Measurements from ENCODE around the gene WDR33. TPM values are rescaled to one million over a fixed set of nuclear protein-coding genes. Genes with fewer than 3 reads are reported as not detected.

WDR33 gene
- total RNA-seq, 2 experiments from 2014 or later = 64.3 to 68.3 TPM

GRCh38 chr2:127661949-127662510, 148.9 kb downstream of the WDR33 start:
- no peak for DNase-seq
- no peak overlapping the region for H3K4me3 Mint-ChIP-seq
- H3K9me3 Mint-ChIP-seq (ENCODE audit: insufficient read depth) = no peaks in the 10 kb centered on the region
- H3K4me1 Mint-ChIP-seq (ENCODE audit: low read depth) = peaks cover 6% of the 10 kb centered on the region
- ChIA-PET CTCF (interaction anchor here (0.6 kb wide), 2 partner anchors 95 to 281 kb away, joined by 3 read pairs; no protein-coding TSS in a partner anchor), POLR2A (interaction anchor here (0.6 kb wide), 1 partner anchor 11 kb away, joined by 3 read pairs; no protein-coding TSS in a partner anchor)
- no peak for ATAC-seq
- peaks cover 43% of the 10 kb centered on the region for H3K27me3 Mint-ChIP-seq (ENCODE audit: low read depth)
- H3K27ac Mint-ChIP-seq = no peak overlapping the region
- H3K36me3 Mint-ChIP-seq (ENCODE audit: low read depth) = no peaks in the 10 kb centered on the region

GRCh38 chr2:127661072-127661649, 149.8 kb downstream of the WDR33 start:
- ATAC-seq = no peak
- no peak overlapping the region for H3K27ac Mint-ChIP-seq
- peaks cover 6% of the 10 kb centered on the region for H3K4me1 Mint-ChIP-seq (ENCODE audit: low read depth)
- DNase-seq = no peak
- ChIA-PET CTCF (no interaction called here), POLR2A (interaction anchor here (0.6 kb wide), 1 partner anchor 12 kb away, joined by 3 read pairs; no protein-coding TSS in a partner anchor)
- H3K36me3 Mint-ChIP-seq (ENCODE audit: low read depth) = no peaks in the 10 kb centered on the region
- no peak overlapping the region for H3K4me3 Mint-ChIP-seq
- H3K27me3 Mint-ChIP-seq (ENCODE audit: low read depth) = peaks cover 35% of the 10 kb centered on the region
- no peaks in the 10 kb centered on the region for H3K9me3 Mint-ChIP-seq (ENCODE audit: insufficient read depth)

DNA sequence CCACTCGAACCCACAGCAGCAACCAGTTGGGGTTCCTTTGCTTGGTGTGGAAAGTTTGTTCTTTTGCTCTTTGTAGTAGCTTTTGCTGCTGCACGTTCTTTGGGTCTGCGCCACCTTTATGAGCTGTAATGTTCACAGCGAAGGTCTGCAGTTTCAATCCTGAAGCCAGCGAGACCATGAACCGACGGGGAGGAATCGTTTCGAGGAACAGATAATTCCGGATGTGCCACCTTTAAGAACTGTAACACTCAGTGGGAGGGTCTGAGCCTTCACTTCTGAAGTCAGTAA, 150.7 kb downstream of the WDR33 start:
- ChIA-PET POLR2A (no interaction called here), CTCF (no interaction called here)
- no peak overlapping the region for H3K4me3 Mint-ChIP-seq
- peaks cover 26% of the 10 kb centered on the region for H3K27me3 Mint-ChIP-seq (ENCODE audit: low read depth)
- DNase-seq (no peak), ATAC-seq (no peak)
- H3K36me3 Mint-ChIP-seq (ENCODE audit: low read depth) = no peaks in the 10 kb centered on the region
- H3K9me3 Mint-ChIP-seq (ENCODE audit: insufficient read depth) = no peaks in the 10 kb centered on the region
- no peak overlapping the region for H3K27ac Mint-ChIP-seq
- peaks cover 6% of the 10 kb centered on the region for H3K4me1 Mint-ChIP-seq (ENCODE audit: low read depth)

- Mint-ChIP-seq H3K27ac (no peak overlapping the region), H3K4me1 (ENCODE audit: low read depth) (peaks cover 6% of the 10 kb centered on the region), H3K9me3 (ENCODE audit: insufficient read depth) (no peaks in the 10 kb centered on the region), H3K27me3 (ENCODE audit: low read depth) (peaks cover 21% of the 10 kb centered on the region), H3K4me3 (no peak overlapping the region), H3K36me3 (ENCODE audit: low read depth) (no peaks in the 10 kb centered on the region)
- DNase-seq = no peak
- ChIA-PET POLR2A (no interaction called here), CTCF (no interaction called here)
- no peak for ATAC-seq
Observed at GRCh38 chr2:127659408-127660290, 151.3 kb downstream of the WDR33 start.

DNA sequence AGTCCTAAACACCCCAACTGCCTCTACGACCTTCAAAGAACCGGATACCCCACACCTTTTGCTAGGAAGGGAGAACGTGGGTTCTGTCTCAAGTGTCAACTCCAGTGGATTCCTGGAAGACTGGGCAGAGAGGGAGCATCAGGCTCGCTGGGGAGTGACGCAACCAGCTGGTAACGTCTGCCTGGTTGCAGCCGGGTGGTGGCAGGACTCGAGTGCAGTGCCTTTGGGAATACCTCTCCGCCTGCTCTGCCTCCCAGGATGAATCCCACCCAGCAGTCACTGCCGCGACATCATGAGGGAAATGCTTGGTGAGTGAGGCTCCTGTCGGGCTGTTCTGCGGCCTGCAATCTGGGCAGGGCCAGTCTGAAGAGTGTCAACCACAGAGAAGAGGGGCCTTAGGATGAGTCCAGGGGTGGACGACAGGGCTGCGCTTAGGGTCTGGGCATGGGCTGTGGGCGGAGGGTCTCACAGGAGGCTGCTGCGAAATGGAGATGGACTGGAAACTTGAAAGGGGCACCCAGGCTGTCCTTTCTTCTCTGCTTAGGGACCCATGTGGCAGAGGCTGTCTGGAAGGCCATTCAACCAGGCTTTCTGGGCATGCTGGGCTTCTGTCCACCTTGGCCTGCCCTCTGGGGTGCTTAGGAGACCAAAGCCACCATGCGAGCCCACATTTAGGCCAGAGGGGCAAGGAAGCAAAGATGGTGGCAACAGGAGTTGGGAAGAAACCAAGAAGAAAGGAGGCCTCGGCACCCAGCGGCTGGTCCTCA, 152.1 kb downstream of the WDR33 start:
- POLR2A ChIA-PET = no interaction called here
- H3K4me3 Mint-ChIP-seq = no peak overlapping the region
- no peak for ATAC-seq

GRCh38 chr2:127658146-127658545, 152.8 kb downstream of the WDR33 start:
- DNase-seq = no peak
- peaks cover 10% of the 10 kb centered on the region for H3K27me3 Mint-ChIP-seq (ENCODE audit: low read depth)
- ChIA-PET CTCF (interaction anchor here (1.0 to 1.8 kb wide), 2 partner anchors 8 to 67 kb away, joined by 3 to 5 read pairs; no protein-coding TSS in a partner anchor), POLR2A (no interaction called here)
- H3K9me3 Mint-ChIP-seq (ENCODE audit: insufficient read depth) = no peaks in the 10 kb centered on the region
- H3K4me1 Mint-ChIP-seq (ENCODE audit: low read depth) = peaks cover 2% of the 10 kb centered on the region
- no peak overlapping the region for H3K4me3 Mint-ChIP-seq
- H3K36me3 Mint-ChIP-seq (ENCODE audit: low read depth) = no peaks in the 10 kb centered on the region
- H3K27ac Mint-ChIP-seq = no peak overlapping the region
- no peak for ATAC-seq

More for the DNA sequence above, 152.1 kb downstream of the WDR33 start:
- no peak overlapping the region for H3K27ac Mint-ChIP-seq
- CTCF ChIA-PET = no interaction called here
- DNase-seq = no peak
- H3K27me3 Mint-ChIP-seq (ENCODE audit: low read depth) = peaks cover 17% of the 10 kb centered on the region
- no peaks in the 10 kb centered on the region for H3K36me3 Mint-ChIP-seq (ENCODE audit: low read depth)
- peaks cover 5% of the 10 kb centered on the region for H3K4me1 Mint-ChIP-seq (ENCODE audit: low read depth)
- no peaks in the 10 kb centered on the region for H3K9me3 Mint-ChIP-seq (ENCODE audit: insufficient read depth)

GRCh38 chr2:127657232-127657595, 153.8 kb downstream of the WDR33 start:
- DNase-seq (no peak), ATAC-seq (no peak)
- no peaks in the 10 kb centered on the region for H3K9me3 Mint-ChIP-seq (ENCODE audit: insufficient read depth)
- no peak overlapping the region for H3K4me3 Mint-ChIP-seq
- H3K27me3 Mint-ChIP-seq (ENCODE audit: low read depth) = peaks cover 5% of the 10 kb centered on the region
- no peak overlapping the region for H3K27ac Mint-ChIP-seq
- ChIA-PET POLR2A (no interaction called here), CTCF (interaction anchor here (1.0 to 1.8 kb wide), 2 partner anchors 7 to 66 kb away, joined by 3 to 5 read pairs; no protein-coding TSS in a partner anchor)
- peaks cover 2% of the 10 kb centered on the region for H3K4me1 Mint-ChIP-seq (ENCODE audit: low read depth)
- H3K36me3 Mint-ChIP-seq (ENCODE audit: low read depth) = no peaks in the 10 kb centered on the region

DNA sequence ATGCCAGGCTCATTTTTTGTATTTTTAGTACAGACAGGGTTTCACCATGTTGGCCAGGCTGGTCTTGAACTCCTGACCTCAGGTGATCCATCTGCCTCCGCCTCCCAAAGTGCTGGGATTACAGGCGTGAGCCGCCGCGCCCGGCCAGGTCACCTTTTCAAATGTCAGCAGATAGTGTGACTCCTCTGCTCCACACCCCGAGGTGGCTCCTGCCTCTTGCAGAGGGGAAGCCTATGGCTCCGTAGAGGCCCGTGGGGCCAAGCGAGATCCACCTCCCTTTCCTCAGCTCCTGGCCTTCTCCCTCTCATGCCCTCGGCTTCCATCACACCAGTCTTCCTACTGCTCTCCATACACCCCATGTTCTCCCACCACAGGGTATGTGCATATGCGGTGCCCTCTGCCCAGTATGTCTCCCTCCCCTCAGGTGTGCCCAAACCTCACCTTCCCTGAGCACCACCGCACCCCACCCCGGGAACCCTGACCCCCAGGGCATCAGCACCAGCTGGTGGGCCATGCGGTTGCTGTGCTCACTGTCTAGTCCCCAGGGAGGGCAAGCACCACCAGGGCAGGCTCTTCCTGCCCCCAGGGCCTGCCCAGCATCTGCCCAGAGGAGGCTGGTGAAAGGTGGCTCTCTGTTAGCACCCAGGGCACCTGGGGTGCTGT, 154.3 kb downstream of the WDR33 start:
- ATAC-seq (no peak), DNase-seq (no peak)
- H3K27me3 Mint-ChIP-seq (ENCODE audit: low read depth) = peaks cover 5% of the 10 kb centered on the region
- H3K4me3 Mint-ChIP-seq = no peak overlapping the region
- H3K27ac Mint-ChIP-seq = no peak overlapping the region
- H3K36me3 Mint-ChIP-seq (ENCODE audit: low read depth) = no peaks in the 10 kb centered on the region
- H3K9me3 Mint-ChIP-seq (ENCODE audit: insufficient read depth) = no peaks in the 10 kb centered on the region
- POLR2A ChIA-PET = no interaction called here
- CTCF ChIA-PET = interaction anchor here (1.8 kb wide), 1 partner anchor 65 kb away, joined by 5 read pairs; no protein-coding TSS in a partner anchor
- H3K4me1 Mint-ChIP-seq (ENCODE audit: low read depth) = peaks cover 2% of the 10 kb centered on the region

DNA sequence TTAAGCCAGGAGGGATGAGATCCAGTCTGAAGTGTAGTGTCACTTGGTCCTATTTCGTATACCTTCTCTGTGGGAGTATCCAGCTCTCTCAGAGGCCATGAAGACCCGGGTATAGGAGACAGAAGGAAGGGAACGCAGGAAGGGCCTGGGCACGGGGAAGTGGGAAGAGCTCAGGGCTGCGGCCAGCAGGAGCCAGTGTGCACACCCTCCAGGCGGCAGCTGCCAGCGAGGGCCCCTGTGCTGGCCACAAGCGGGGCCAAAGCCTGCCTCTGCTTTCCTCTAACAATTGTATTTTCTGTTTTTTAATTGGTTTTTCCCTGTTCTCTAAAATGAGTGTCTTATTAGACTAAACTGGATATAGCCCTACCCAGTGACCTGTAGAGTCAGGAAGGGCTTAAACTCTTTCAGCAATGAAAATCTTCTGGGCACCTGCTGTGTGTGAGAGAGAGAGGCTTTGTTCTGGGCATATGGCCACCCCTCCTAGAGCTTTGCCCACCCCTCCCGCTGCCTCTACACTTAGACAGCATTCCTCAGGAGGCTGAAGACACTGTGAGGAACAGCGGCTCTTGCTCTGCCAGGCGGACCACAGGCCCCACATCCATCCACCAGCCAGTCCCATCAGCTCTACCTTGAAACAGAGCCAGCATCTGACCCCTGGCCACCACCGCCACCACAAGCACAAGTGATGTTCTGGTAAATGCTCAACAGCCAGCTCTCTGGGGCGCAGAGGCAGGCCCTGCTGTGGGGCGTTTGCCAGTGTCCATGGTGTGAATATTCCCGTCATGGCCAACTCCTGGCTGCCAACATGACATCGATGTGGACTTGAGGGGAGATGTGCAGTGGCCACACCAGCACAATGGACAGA, 155.5 kb downstream of the WDR33 start:
- ChIA-PET POLR2A (no interaction called here), CTCF (interaction anchor here (0.7 to 9.1 kb wide), 2 partner anchors 63 to 64 kb away, joined by 4 to 174 read pairs; no protein-coding TSS in a partner anchor)
- no peaks in the 10 kb centered on the region for H3K36me3 Mint-ChIP-seq (ENCODE audit: low read depth)
- H3K27me3 Mint-ChIP-seq (ENCODE audit: low read depth) = peaks cover 2% of the 10 kb centered on the region
- H3K27ac Mint-ChIP-seq = no peak overlapping the region
- ATAC-seq (no peak), DNase-seq (no peak)
- H3K4me1 Mint-ChIP-seq (ENCODE audit: low read depth) = peaks cover 2% of the 10 kb centered on the region
- H3K4me3 Mint-ChIP-seq = no peak overlapping the region
- H3K9me3 Mint-ChIP-seq (ENCODE audit: insufficient read depth) = no peaks in the 10 kb centered on the region

DNA sequence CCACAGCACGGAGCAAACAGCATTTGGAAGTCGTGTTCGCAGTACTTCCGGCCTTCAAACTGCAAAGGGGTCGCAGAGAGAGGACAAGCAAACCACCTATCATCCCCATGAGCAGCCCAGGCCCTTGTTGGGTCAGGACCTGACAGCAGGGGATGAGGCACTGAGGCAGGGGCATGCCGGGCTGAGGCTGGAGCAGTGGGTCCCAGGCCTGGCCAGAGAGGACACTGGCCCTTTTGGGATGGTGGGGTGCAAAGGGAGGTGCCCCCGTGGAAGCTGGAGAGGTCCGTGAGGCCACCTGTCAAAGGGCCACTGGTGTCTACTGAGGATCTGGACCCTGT, 156.2 kb downstream of the WDR33 start:
- ATAC-seq (no peak), DNase-seq (no peak)
- Mint-ChIP-seq H3K27me3 (ENCODE audit: low read depth) (no peaks in the 10 kb centered on the region), H3K4me1 (ENCODE audit: low read depth) (peaks cover under 1% of the 10 kb centered on the region), H3K4me3 (no peak overlapping the region), H3K27ac (no peak overlapping the region), H3K36me3 (ENCODE audit: low read depth) (no peaks in the 10 kb centered on the region), H3K9me3 (ENCODE audit: insufficient read depth) (no peaks in the 10 kb centered on the region)
- CTCF ChIA-PET = interaction anchor here (9.1 kb wide), 1 partner anchor 63 kb away, joined by 174 read pairs; no protein-coding TSS in a partner anchor
- POLR2A ChIA-PET = interaction anchor here (1.0 kb wide), 1 partner anchor 13 kb away, joined by 3 read pairs; no protein-coding TSS in a partner anchor
